Measurements from ENCODE around the gene FCHSD2.

- TF ChIP-seq POLR2A (IDR thresholded peaks at IDR 0.05) (no peak), EP300 (IDR thresholded peaks at IDR 0.05) (no peak)
- TF ChIP-seq, protein P1, sequence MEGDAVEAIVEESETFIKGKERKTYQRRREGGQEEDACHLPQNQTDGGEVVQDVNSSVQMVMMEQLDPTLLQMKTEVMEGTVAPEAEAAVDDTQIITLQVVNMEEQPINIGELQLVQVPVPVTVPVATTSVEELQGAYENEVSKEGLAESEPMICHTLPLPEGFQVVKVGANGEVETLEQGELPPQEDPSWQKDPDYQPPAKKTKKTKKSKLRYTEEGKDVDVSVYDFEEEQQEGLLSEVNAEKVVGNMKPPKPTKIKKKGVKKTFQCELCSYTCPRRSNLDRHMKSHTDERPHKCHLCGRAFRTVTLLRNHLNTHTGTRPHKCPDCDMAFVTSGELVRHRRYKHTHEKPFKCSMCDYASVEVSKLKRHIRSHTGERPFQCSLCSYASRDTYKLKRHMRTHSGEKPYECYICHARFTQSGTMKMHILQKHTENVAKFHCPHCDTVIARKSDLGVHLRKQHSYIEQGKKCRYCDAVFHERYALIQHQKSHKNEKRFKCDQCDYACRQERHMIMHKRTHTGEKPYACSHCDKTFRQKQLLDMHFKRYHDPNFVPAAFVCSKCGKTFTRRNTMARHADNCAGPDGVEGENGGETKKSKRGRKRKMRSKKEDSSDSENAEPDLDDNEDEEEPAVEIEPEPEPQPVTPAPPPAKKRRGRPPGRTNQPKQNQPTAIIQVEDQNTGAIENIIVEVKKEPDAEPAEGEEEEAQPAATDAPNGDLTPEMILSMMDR (IDR thresholded peaks at IDR 0.05), result no peak
Observed at GRCh38 chr11:72844356-72844755, 297.8 kb downstream of the FCHSD2 start.

Data from gastroesophageal sphincter (tissue), 3 donors.